WTC11 (cell line): Measurements from ENCODE around the gene CEP44. TPM values are rescaled to one million over a fixed set of nuclear protein-coding genes. Genes with fewer than 3 reads are reported as not detected.
"Not testable (repeated sequence)": the region's sequence is repeated elsewhere in the genome, so short reads cannot be mapped to it uniquely, and the experiment has no call there.

Source experiments
- ATAC-seq: fragments of 200-7000 bp; cut with Tn5 transposase; 2 replicates; pipeline ENCODE4 v1.10.0; 2021; ENCODE audit warnings: mild to moderate bottlenecking, moderate library complexity
- CTCF ChIA-PET: fragments of 300-600 bp; sonication (Branson Sonifier 250); formaldehyde crosslinking; loops from one replicate; lab custom pipeline; 2021; ENCODE audit warnings: antibody characterized with exemption; lab: Charles Lee
- POLR2A ChIA-PET: fragments of 350-600 bp; sonication (Branson Sonifier 250); formaldehyde crosslinking; loops from one replicate; lab custom pipeline; 2021; ENCODE audit warnings: antibody characterized with exemption; lab: Charles Lee
- DNase-seq: peaks from one replicate; pipeline ENCODE4 v3.0.0; 2021; ENCODE audit warnings: low spot score
- H3K27ac Mint-ChIP-seq: 2 replicates; pipeline ENCODE4 v1.8.0; 2021; ENCODE audit warnings: mixed read lengths
- H3K27me3 Mint-ChIP-seq: 2 replicates; pipeline ENCODE4 v1.8.0; 2021; ENCODE audit warnings: low read depth, mild to moderate bottlenecking, moderate library complexity, mixed read lengths
- H3K36me3 Mint-ChIP-seq: 2 replicates; pipeline ENCODE4 v1.8.0; 2021; ENCODE audit warnings: mixed read lengths
- H3K4me1 Mint-ChIP-seq: 2 replicates; pipeline ENCODE4 v1.8.0; 2022; ENCODE audit warnings: mixed read lengths
- H3K4me3 Mint-ChIP-seq: 2 replicates; pipeline ENCODE4 v1.8.0; 2021; ENCODE audit warnings: mild to moderate bottlenecking, moderate library complexity, mixed read lengths
- H3K9me3 Mint-ChIP-seq: 2 replicates; pipeline ENCODE4 v1.8.0; 2021; ENCODE audit warnings: mixed read lengths
- ARID4B ChIP-seq: sonication (generic); formaldehyde crosslinking; IDR thresholded peaks from 2 replicates; pipeline ENCODE4 v1.8.0; 2023; ENCODE audit warnings: missing genetic modification reagents, mild to moderate bottlenecking, borderline replicate concordance
- CREM ChIP-seq: sonication (generic); formaldehyde crosslinking; IDR thresholded peaks from 2 replicates; pipeline ENCODE4 v1.8.1; 2022; ENCODE audit warnings: mild to moderate bottlenecking, missing genetic modification reagents, moderate library complexity
- E2F4 ChIP-seq: sonication (generic); formaldehyde crosslinking; IDR thresholded peaks from 2 replicates; pipeline ENCODE4 v1.8.1; 2022; ENCODE audit warnings: low read depth, mild to moderate bottlenecking, moderate library complexity, missing genetic modification reagents, borderline replicate concordance
- ESRRA ChIP-seq: sonication (generic); formaldehyde crosslinking; IDR thresholded peaks from 2 replicates; pipeline ENCODE4 v1.8.1; 2022; ENCODE audit warnings: mild to moderate bottlenecking, missing genetic modification reagents, borderline replicate concordance
- ETV6 ChIP-seq: sonication (generic); formaldehyde crosslinking; IDR thresholded peaks from 2 replicates; pipeline ENCODE4 v1.8.1; 2022; ENCODE audit warnings: mild to moderate bottlenecking, missing genetic modification reagents
- FOXK1 ChIP-seq: sonication (generic); formaldehyde crosslinking; IDR thresholded peaks from 2 replicates; pipeline ENCODE4 v1.8.0; 2022; ENCODE audit warnings: mild to moderate bottlenecking, moderate library complexity, missing genetic modification reagents
- FOXP4 ChIP-seq: sonication (generic); formaldehyde crosslinking; IDR thresholded peaks from 2 replicates; pipeline ENCODE4 v1.8.0; 2022; ENCODE audit warnings: mild to moderate bottlenecking, missing genetic modification reagents
- IRF1 ChIP-seq: sonication (generic); formaldehyde crosslinking; IDR thresholded peaks from 2 replicates; pipeline ENCODE4 v1.8.0; 2023; ENCODE audit warnings: missing genetic modification reagents
- KAT7 ChIP-seq: sonication (generic); formaldehyde crosslinking; IDR thresholded peaks from 2 replicates; pipeline ENCODE4 v1.8.1; 2023; ENCODE audit warnings: missing genetic modification reagents, mild to moderate bottlenecking, borderline replicate concordance
- NFE2L1 ChIP-seq: sonication (generic); formaldehyde crosslinking; IDR thresholded peaks from 2 replicates; pipeline ENCODE4 v1.8.1; 2023; ENCODE audit warnings: missing genetic modification reagents
- PRDM15 ChIP-seq: sonication (generic); formaldehyde crosslinking; IDR thresholded peaks from 2 replicates; pipeline ENCODE4 v1.8.0; 2022; ENCODE audit warnings: missing genetic modification reagents
- RELA ChIP-seq: sonication (generic); formaldehyde crosslinking; IDR thresholded peaks from 2 replicates; pipeline ENCODE4 v1.8.1; 2022; ENCODE audit warnings: missing genetic modification reagents, mild to moderate bottlenecking, borderline replicate concordance
- SOX15 ChIP-seq: fragments of 250-450 bp; sonication (Bioruptor Pico); IDR thresholded peaks from 2 replicates; pipeline ENCODE4 v1.9.0; 2021; ENCODE audit warnings: mild to moderate bottlenecking
- TCF7 ChIP-seq: sonication (generic); formaldehyde crosslinking; IDR thresholded peaks from 2 replicates; pipeline ENCODE4 v1.8.0; 2022; ENCODE audit warnings: mild to moderate bottlenecking, low read depth, missing genetic modification reagents, moderate library complexity
- ZBTB43 ChIP-seq: sonication (generic); formaldehyde crosslinking; IDR thresholded peaks from 2 replicates; pipeline ENCODE4 v1.8.1; 2023; ENCODE audit warnings: mild to moderate bottlenecking, missing genetic modification reagents
- ZNF281 ChIP-seq: sonication (generic); formaldehyde crosslinking; IDR thresholded peaks from 2 replicates; pipeline ENCODE4 v1.8.0; 2023; ENCODE audit warnings: mild to moderate bottlenecking, missing genetic modification reagents
- total RNA-seq: library from RNA; stranded (reverse); gene quantifications from 3 replicates; pipeline ENCODE4 v1.2.3, GENCODE V29; 2021

Gene CEP44
- total RNA-seq, 1 experiment from 2014 or later, result 17.9 TPM

- TF ChIP-seq ARID4B (CRISPR knock-in tag) (no peak), PRDM15 (CRISPR knock-in tag) (no peak), IRF1 (CRISPR knock-in tag) (no peak), ESRRA (no peak), FOXP4 (CRISPR knock-in tag) (no peak), KAT7 (CRISPR knock-in tag) (no peak), FOXK1 (CRISPR knock-in tag) (no peak), E2F4 (no peak)
Measured at GRCh38 chr4:174260099-174260498, 23.6 kb upstream of the CEP44 start (continued).

GRCh38 chr4:174261432-174261831 is 22.3 kb upstream of the CEP44 start:
- CTCF ChIA-PET, H3K4me1 Mint-ChIP-seq, H3K27ac Mint-ChIP-seq: not testable (repeated sequence)

GRCh38 chr4:174262624-174263444 is 20.9 kb upstream of the CEP44 start:
- no peaks in the 10 kb centered on the region for H3K4me1 Mint-ChIP-seq
- no peaks in the 10 kb centered on the region for H3K9me3 Mint-ChIP-seq
- DNase-seq (no peak), ATAC-seq (no peak)
- no peak overlapping the region for H3K4me3 Mint-ChIP-seq
- H3K27ac Mint-ChIP-seq, result no peak overlapping the region
- no peaks in the 10 kb centered on the region for H3K27me3 Mint-ChIP-seq
- CTCF ChIA-PET, result no interaction called here
- no peaks in the 10 kb centered on the region for H3K36me3 Mint-ChIP-seq
- POLR2A ChIA-PET, result no interaction called here
- TF ChIP-seq CREM (CRISPR knock-in tag) (no peak), RELA (CRISPR knock-in tag) (no peak), ETV6 (no peak), FOXK1 (CRISPR knock-in tag) (no peak), ZNF281 (CRISPR knock-in tag) (no peak), TCF7 (CRISPR knock-in tag) (no peak), NFE2L1 (CRISPR knock-in tag) (no peak), SOX15 (CRISPR knock-in tag) (no peak), ZBTB43 (no peak)

More at GRCh38 chr4:174261432-174261831, 22.3 kb upstream of the CEP44 start:
- POLR2A ChIA-PET, H3K9me3 Mint-ChIP-seq, H3K4me3 Mint-ChIP-seq, ATAC-seq, H3K36me3 Mint-ChIP-seq, DNase-seq, H3K27me3 Mint-ChIP-seq: not testable (repeated sequence)
